ENCODE data around the gene HSD17B11. TPM values are rescaled to one million over a fixed set of nuclear protein-coding genes. Genes with fewer than 3 reads are reported as not detected.

Gene HSD17B11
- total RNA-seq, 2 experiments from 2014 or later = 21.2 to 21.7 TPM

DNA sequence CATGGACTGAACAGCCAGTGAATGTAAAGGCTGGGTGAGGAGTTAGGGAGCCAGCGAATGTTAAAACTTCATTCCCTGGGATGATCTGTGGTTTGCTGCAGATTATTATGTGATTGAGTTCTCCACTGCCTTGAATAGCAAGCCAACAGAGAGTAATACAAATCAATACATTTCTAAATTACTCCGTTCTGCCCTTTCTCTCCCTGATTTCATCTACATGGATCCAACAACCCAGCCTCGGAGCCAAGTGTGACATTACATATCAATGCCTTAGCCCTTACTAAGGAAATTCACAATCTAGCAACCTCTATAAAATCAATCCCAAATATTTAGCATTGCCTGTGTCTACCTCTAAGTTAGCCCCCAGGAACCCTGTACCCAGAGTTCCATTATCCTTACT is 79.3 kb downstream of the HSD17B11 start:
- no peaks in the 10 kb centered on the region for H3K9me3 Mint-ChIP-seq
- POLR2A ChIA-PET = no interaction called here
- no peak for DNase-seq

GRCh38 chr4:87310691-87311335 is 80.2 kb downstream of the HSD17B11 start:
- Mint-ChIP-seq H3K4me1 (ENCODE audit: low read depth) (peaks cover 4% of the 10 kb centered on the region), H3K9me3 (no peaks in the 10 kb centered on the region), H3K27me3 (no peaks in the 10 kb centered on the region), H3K36me3 (ENCODE audit: low read depth) (no peaks in the 10 kb centered on the region), H3K4me3 (no peak overlapping the region), H3K27ac (no peak overlapping the region)
- POLR2A ChIA-PET = no interaction called here
- DNase-seq = no peak
- CTCF ChIA-PET = interaction anchor here (1.1 to 1.2 kb wide), 2 partner anchors 30 to 812 kb away, joined by 3 to 4 read pairs; no protein-coding TSS in a partner anchor
- intact Hi-C loops (cut with micrococcal nuclease) = no loop called here
- no peak for ATAC-seq
- no peak for TF ChIP-seq CTCF (IDR thresholded peaks at IDR 0.05)

More for the DNA sequence above, 79.3 kb downstream of the HSD17B11 start:
- CTCF ChIA-PET = interaction anchor here (1.2 kb wide), 1 partner anchor 813 kb away, joined by 3 read pairs; no protein-coding TSS in a partner anchor
- Mint-ChIP-seq H3K27ac (no peak overlapping the region), H3K4me1 (ENCODE audit: low read depth) (peaks cover 4% of the 10 kb centered on the region), H3K36me3 (ENCODE audit: low read depth) (no peaks in the 10 kb centered on the region), H3K4me3 (no peak overlapping the region), H3K27me3 (no peaks in the 10 kb centered on the region)
- intact Hi-C loops (cut with micrococcal nuclease) = no loop called here
- TF ChIP-seq CTCF (IDR thresholded peaks at IDR 0.05) = no peak
- ATAC-seq = no peak

GRCh38 chr4:87309625-87310024 is 81.4 kb downstream of the HSD17B11 start:
- CTCF ChIA-PET = interaction anchor here (1.1 kb wide), 1 partner anchor 31 kb away, joined by 4 read pairs; no protein-coding TSS in a partner anchor
- no peaks in the 10 kb centered on the region for H3K27me3 Mint-ChIP-seq

DNA sequence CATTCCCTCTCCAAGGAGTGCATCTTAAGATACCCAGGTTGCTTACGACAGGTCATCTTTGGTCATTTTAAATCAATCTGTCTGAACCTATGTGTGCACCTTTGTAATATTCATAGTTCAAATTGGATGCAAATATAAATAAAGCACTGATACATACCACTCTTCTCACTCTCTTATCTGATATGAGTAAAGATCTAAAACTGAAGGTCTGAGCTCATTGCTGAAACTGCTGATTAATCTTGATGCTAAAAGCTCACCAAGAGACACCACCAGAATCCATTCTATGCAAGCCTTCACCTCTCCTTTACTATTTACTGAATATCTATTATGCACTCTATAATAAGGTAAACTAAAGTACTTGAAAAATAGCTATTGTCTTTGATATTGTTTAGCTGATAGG is 84.9 kb downstream of the HSD17B11 start:
- ChIA-PET POLR2A (no interaction called here), CTCF (interaction anchor here (0.7 kb wide), 1 partner anchor 158 kb away, joined by 3 read pairs; no protein-coding TSS in a partner anchor)
- H3K4me1 Mint-ChIP-seq (ENCODE audit: low read depth) = peaks cover 2% of the 10 kb centered on the region
- H3K27me3 Mint-ChIP-seq = no peaks in the 10 kb centered on the region
- intact Hi-C loops (cut with micrococcal nuclease) = no loop called here
- DNase-seq (no peak), ATAC-seq (no peak)
- no peak overlapping the region for H3K27ac Mint-ChIP-seq
- no peaks in the 10 kb centered on the region for H3K36me3 Mint-ChIP-seq (ENCODE audit: low read depth)
- no peak overlapping the region for H3K4me3 Mint-ChIP-seq
- H3K9me3 Mint-ChIP-seq = no peaks in the 10 kb centered on the region
- TF ChIP-seq CTCF (IDR thresholded peaks at IDR 0.05) = no peak

More at GRCh38 chr4:87309625-87310024, 81.4 kb downstream of the HSD17B11 start:
- POLR2A ChIA-PET = no interaction called here
- intact Hi-C loops (cut with micrococcal nuclease) = no loop called here
- no peak for ATAC-seq
- Mint-ChIP-seq H3K4me1 (ENCODE audit: low read depth) (peaks cover 4% of the 10 kb centered on the region), H3K4me3 (no peak overlapping the region), H3K36me3 (ENCODE audit: low read depth) (no peaks in the 10 kb centered on the region), H3K27ac (no peak overlapping the region), H3K9me3 (no peaks in the 10 kb centered on the region)
- no peak for DNase-seq
- no peak for TF ChIP-seq CTCF (IDR thresholded peaks at IDR 0.05)

- POLR2A ChIA-PET = no interaction called here
- CTCF ChIA-PET = interaction anchor here (0.7 kb wide), 1 partner anchor 159 kb away, joined by 3 read pairs; no protein-coding TSS in a partner anchor
- H3K4me3 Mint-ChIP-seq = no peak overlapping the region
Observed at GRCh38 chr4:87305562-87305961, 85.4 kb downstream of the HSD17B11 start.

More at GRCh38 chr4:87305562-87305961, 85.4 kb downstream of the HSD17B11 start:
- Mint-ChIP-seq H3K27ac (no peak overlapping the region), H3K27me3 (no peaks in the 10 kb centered on the region), H3K9me3 (no peaks in the 10 kb centered on the region), H3K4me1 (ENCODE audit: low read depth) (peaks cover 2% of the 10 kb centered on the region), H3K36me3 (ENCODE audit: low read depth) (no peaks in the 10 kb centered on the region)
- DNase-seq = no peak
- intact Hi-C loops (cut with micrococcal nuclease) = no loop called here
- no peak for TF ChIP-seq CTCF (IDR thresholded peaks at IDR 0.05)
- no peak for ATAC-seq

Measured in activated CD8-positive, alpha-beta T cell treated with anti-CD3 and anti-CD28 coated beads for 36 hours (primary cell).